ENCODE results near the gene PTDSS2.

GRCh38 chr11:520428-521176, 70.5 kb downstream of the PTDSS2 start:
- TF ChIP-seq MAX (IDR thresholded peaks at IDR 0.05) (no peak), GABPA (IDR thresholded peaks at IDR 0.05 in 1 of 2, conservative IDR thresholded peaks at IDR 0.05 in 1 of 2) (no peak), CTCF (IDR thresholded peaks at IDR 0.05; ENCODE audit: low read depth, low read length, missing input control) (no peak), TAF1 (conservative IDR thresholded peaks at IDR 0.05) (no peak), NR2F2 (IDR thresholded peaks at IDR 0.05) (no peak), FOXA1 (IDR thresholded peaks at IDR 0.05) (no peak), RAD21 (IDR thresholded peaks at IDR 0.05) (no peak), SP1 (IDR thresholded peaks at IDR 0.05) (no peak), YY1 (IDR thresholded peaks at IDR 0.05) (no peak), RXRA (IDR thresholded peaks at IDR 0.05) (no peak)
